HepG2 (cell line): ENCODE results near the gene ISOC2. TPM values are rescaled to one million over a fixed set of nuclear protein-coding genes. Genes with fewer than 3 reads are reported as not detected.

ENCODE experiments used
- ATAC-seq: fragments of 200-7000 bp; cut with Tn5 transposase; 3 replicates; pipeline ENCODE4 v1.9.1; 2020; ENCODE audit warnings: mild to moderate bottlenecking, moderate library complexity
- BruUV-seq: library from RNA; stranded (reverse); fragments of 400-500 nt; replicated peaks from 2 replicates; lab custom pipeline; 2021; lab: Mats Ljungman, UMichigan
- CTCF ChIA-PET: fragments of 300-600 bp; formaldehyde crosslinking; extraction: SDS; loops from one replicate; lab custom pipeline; 2021; ENCODE audit warnings: low total read pairs, inconsistent platforms, low intra/inter-chr PET ratio; lab: Yijun Ruan, JAX
- POLR2A ChIA-PET: fragments of 350-600 bp; sonication (Branson Sonifier 250); formaldehyde crosslinking; loops from one replicate; lab custom pipeline; 2020; ENCODE audit warnings: antibody characterized with exemption, inconsistent platforms; lab: Yijun Ruan, JAX
- DNase-seq: peaks from one replicate; pipeline ENCODE4 v3.0.0-alpha.2; 2015; ENCODE audit warnings: low spot score
- FAIRE-seq: peaks from 3 replicates; lab custom pipeline; 2011; peaks lifted over from hg19 to GRCh38; lab: Jason Lieb, UNC
- H2AFZ ChIP-seq: one replicate; pipeline ENCODE4 v1.6.1; 2011; ENCODE audit warnings: low read length, inconsistent platforms
- H3K27ac ChIP-seq: fragments of 300-600 bp; 3 replicates; pipeline ENCODE4 v1.8.0; 2011; ENCODE audit warnings: mixed run types, mild to moderate bottlenecking, mixed read lengths, low read length, inconsistent platforms; ENCODE audit not compliant: insufficient read depth; ENCODE audit errors: extremely low read length
- H3K27me3 ChIP-seq, 2 experiments: fragments of 200-600 bp in 1 of 2; 2 replicates in 1 of 2; 3 replicates in 1 of 2; pipeline versions ENCODE4 v1.6.0 to v1.8.0; 2011; ENCODE audit warnings: low read length in 2 of 2, mild to moderate bottlenecking in 2 of 2, moderate library complexity in 2 of 2, inconsistent platforms in 1 of 2; ENCODE audit not compliant: insufficient read depth in 2 of 2, control insufficient read depth in 1 of 2
- H3K36me3 ChIP-seq, 2 experiments: fragments of 200-600 bp in 1 of 2; replicated peaks in 1 of 2; 2 replicates in 1 of 2; 3 replicates in 1 of 2; pipeline versions ENCODE4 v1.5.1 to v1.8.0; 2011; ENCODE audit warnings: low read length in 2 of 2, inconsistent platforms in 1 of 2; ENCODE audit not compliant: insufficient read depth in 2 of 2, control insufficient read depth in 1 of 2
- H3K4me1 ChIP-seq: 2 replicates; pipeline ENCODE4 v1.5.1; 2012; ENCODE audit warnings: low read length, inconsistent platforms; ENCODE audit not compliant: insufficient read depth
- H3K4me2 ChIP-seq: 2 replicates; pipeline ENCODE4 v1.6.0; 2011; ENCODE audit warnings: low read depth, low read length, inconsistent platforms
- H3K4me3 ChIP-seq, 3 experiments: fragments of 200-600 bp in 1 of 3; sonication (generic), shearing (Covaris generic) in 1 of 3; replicated peaks in 1 of 3; 2 replicates each; pipeline ENCODE4 v1.5.1; 2011 to 2016; ENCODE audit warnings: low read length in 3 of 3, inconsistent platforms in 2 of 3, low read depth in 2 of 3, mild to moderate bottlenecking in 2 of 3, control low read depth in 1 of 3, mixed read lengths in 1 of 3; ENCODE audit not compliant: insufficient read depth in 1 of 3
- H3K79me2 ChIP-seq: one replicate; pipeline ENCODE4 v1.6.1; 2011; ENCODE audit warnings: low read length, inconsistent platforms; ENCODE audit not compliant: insufficient read depth
- H3K9ac ChIP-seq: 2 replicates; pipeline ENCODE4 v1.6.0; 2011; ENCODE audit warnings: mild to moderate bottlenecking, low read depth, low read length, inconsistent platforms; ENCODE audit not compliant: insufficient read depth
- H3K9me3 ChIP-seq: 2 replicates; pipeline ENCODE4 v1.5.1; 2012; ENCODE audit warnings: mild to moderate bottlenecking, low read length
- H4K20me1 ChIP-seq: 2 replicates; pipeline ENCODE4 v1.6.0; 2011; ENCODE audit warnings: inconsistent platforms, mild to moderate bottlenecking, low read length, moderate library complexity; ENCODE audit not compliant: insufficient read depth
- HES4 ChIP-seq: sonication (generic); formaldehyde crosslinking; IDR thresholded peaks from 2 replicates; pipeline ENCODE4 v1.9.0; 2021; ENCODE audit warnings: mild to moderate bottlenecking, missing genetic modification reagents, borderline replicate concordance
- KLF15 ChIP-seq: sonication (generic); formaldehyde crosslinking; IDR thresholded peaks from 2 replicates; pipeline ENCODE4 v1.8.1; 2023; ENCODE audit warnings: borderline replicate concordance, mild to moderate bottlenecking, inconsistent platforms, missing genetic modification reagents, mixed read lengths
- MXD1 ChIP-seq: sonication (generic); formaldehyde crosslinking; IDR thresholded peaks from 2 replicates; pipeline ENCODE4 v1.4.0; 2020; ENCODE audit warnings: mild to moderate bottlenecking, missing genetic modification reagents
- NFYB ChIP-seq: sonication (generic); formaldehyde crosslinking; IDR thresholded peaks from 2 replicates; pipeline ENCODE4 v1.4.0; 2020; ENCODE audit warnings: missing genetic modification reagents
- POLR2AphosphoS2 ChIP-seq: IDR thresholded peaks from 2 replicates; pipeline ENCODE4 v1.6.1; 2011; ENCODE audit warnings: low read depth, low read length, improper control_type of control experiment
- TFDP2 ChIP-seq: sonication (generic); formaldehyde crosslinking; IDR thresholded peaks from 2 replicates; pipeline ENCODE4 v1.4.0; 2020; ENCODE audit warnings: missing genetic modification reagents
- UBTF ChIP-seq: sonication (generic); formaldehyde crosslinking; IDR thresholded peaks from 2 replicates; pipeline ENCODE4 v1.4.0; 2020; ENCODE audit warnings: mild to moderate bottlenecking, missing genetic modification reagents
- ZBTB34 ChIP-seq: sonication (generic); formaldehyde crosslinking; IDR thresholded peaks from 2 replicates; pipeline ENCODE4 v1.8.0; 2022; ENCODE audit warnings: mild to moderate bottlenecking, missing genetic modification reagents
- ZBTB37 ChIP-seq: sonication (generic); formaldehyde crosslinking; IDR thresholded peaks from 2 replicates; pipeline ENCODE4 v1.4.0; 2020; ENCODE audit warnings: mild to moderate bottlenecking, missing genetic modification reagents
- ZFX ChIP-seq: sonication (generic); formaldehyde crosslinking; IDR thresholded peaks from 2 replicates; pipeline ENCODE4 v1.4.0; 2020; ENCODE audit warnings: mild to moderate bottlenecking, low read depth, missing genetic modification reagents, moderate library complexity
- ZKSCAN1 ChIP-seq: fragments of 150-350 bp; IDR thresholded peaks from 2 replicates; pipeline ENCODE4 v1.6.1; 2014; ENCODE audit warnings: low read length
- ZNF468 ChIP-seq: sonication (generic); formaldehyde crosslinking; IDR thresholded peaks from 2 replicates; pipeline ENCODE4 v1.8.0; 2022; ENCODE audit warnings: mild to moderate bottlenecking, moderate library complexity, missing genetic modification reagents
- WGBS: methylation state at CpG from one replicate; pipeline ENCODE4 v1.1.6; 2017; ENCODE audit warnings: low lambda C conversion rate; 5-methylcytosine and 5-hydroxymethylcytosine counted together
- in situ Hi-C: cut with HindIII; loops from 2 replicates; pipeline ENCODE4 v1.10.0; 2017; ENCODE audit warnings: low pct_unique_long_range_greater_than_20kb; ENCODE audit not compliant: extremely low pct_ligation_motif_present
- intact Hi-C: fragments of 100-400 bp; cut with micrococcal nuclease; formaldehyde crosslinking; loops from one replicate; pipeline ENCODE4 v1.10.0; 2022; ENCODE audit not compliant: unreplicated experiment
- polyA plus RNA-seq, 8 experiments: library from polyadenylated mRNA; depleted of rRNA in 3 of 8; stranded (reverse) in 7 of 8; unstranded in 1 of 8; fragments of >200 nt; fragmentation: Illumina TruSeq in 4 of 8; extraction: Trizol in 4 of 8; gene quantifications; 2 replicates each; pipeline versions ENCODE4 v1.2.1 to v1.2.3, GENCODE V29; 2011 to 2016; ENCODE audit warnings: low read depth in 4 of 8, missing spikeins in 1 of 8, mixed read lengths in 1 of 8; ENCODE audit not compliant: insufficient read depth in 1 of 8
- total RNA-seq, 5 experiments: library from RNA; depleted of rRNA; stranded (reverse); fragments of >200 nt; fragmentation: Illumina TruSeq; extraction: Trizol; gene quantifications; 2 replicates each; pipeline ENCODE4 v1.2.3, GENCODE V29; 2016; ENCODE audit warnings: low read depth in 1 of 5

ISOC2 gene
- total and polyA plus RNA-seq, 2 of the 13 experiments (the other 11 are each of a cell fraction or from before 2014, with no cell fraction given) = 76.8 to 105 TPM

- Histone ChIP-seq H3K9ac (no peak overlapping the region), H4K20me1 (peaks cover 10% of the 10 kb centered on the region; the same call in 1 of the 2 replicates), H3K4me2 (no peak overlapping the region), H3K9me3 (no peaks in the 10 kb centered on the region), H3K4me3 (no peak overlapping the region), H3K27ac (no peak overlapping the region), H3K4me1 (peaks cover 47% of the 10 kb centered on the region), H2AFZ (no peak overlapping the region), H3K36me3 (peaks cover 1 to 11% of the 10 kb centered on the region in 2 experiments; a peak in 4 of 5 replicates), H3K79me2 (peaks cover 20% of the 10 kb centered on the region), H3K27me3 (no peaks in the 10 kb centered on the region)
- no peak for ATAC-seq
- FAIRE-seq = no peak
- POLR2A ChIA-PET = interaction anchor here (0.6 kb wide), 1 partner anchor 45 kb away, joined by 3 read pairs; no protein-coding TSS in a partner anchor
- TF ChIP-seq ZBTB34 (CRISPR knock-in tag) = no peak
- TF ChIP-seq ZFX (CRISPR knock-in tag) = no peak
- no peak for TF ChIP-seq HES4 (CRISPR knock-in tag)
- no peak for TF ChIP-seq ZKSCAN1
- TF ChIP-seq UBTF (CRISPR knock-in tag) = no peak
- no peak for TF ChIP-seq ZBTB37 (CRISPR knock-in tag)
- no peak for TF ChIP-seq ZNF468 (CRISPR knock-in tag)
- TF ChIP-seq TFDP2 (CRISPR knock-in tag) = no peak
- TF ChIP-seq KLF15 (CRISPR knock-in tag) = no peak
- no peak for TF ChIP-seq POLR2AphosphoS2
- no peak for TF ChIP-seq MXD1 (CRISPR knock-in tag)
- no peak for TF ChIP-seq NFYB
- WGBS = 97% methylated on average over 16 of the region's 16 CpGs
- BruUV-seq = no TSS peak
- CTCF ChIA-PET = no interaction called here
- intact Hi-C loops (no loop called here), in situ Hi-C loops (no loop called here)
- no peak for DNase-seq
Observed at GRCh38 chr19:55457683-55458457, 3.6 kb downstream of the ISOC2 start.
